HFFc6 (cell line): ENCODE measurements around the gene ZNF146. TPM values are rescaled to one million over a fixed set of nuclear protein-coding genes. Genes with fewer than 3 reads are reported as not detected.
"Not testable (repeated sequence)": the region's sequence is repeated elsewhere in the genome, so short reads cannot be mapped to it uniquely, and the experiment has no call there.

Experiments
- DNase-seq: peaks from one replicate; pipeline ENCODE4 v3.0.0-alpha.2; 2018
- H3K27ac Mint-ChIP-seq: 2 replicates; pipeline ENCODE4 v1.8.0; 2020; ENCODE audit warnings: mild to moderate bottlenecking, mixed read lengths
- H3K27me3 Mint-ChIP-seq: 2 replicates; pipeline ENCODE4 v1.8.0; 2021; ENCODE audit warnings: mild to moderate bottlenecking, moderate library complexity, mixed read lengths; ENCODE audit not compliant: insufficient read depth
- H3K36me3 Mint-ChIP-seq: 2 replicates; pipeline ENCODE4 v1.8.0; 2021; ENCODE audit warnings: low read depth, mixed read lengths
- H3K4me1 Mint-ChIP-seq: 2 replicates; pipeline ENCODE4 v1.8.0; 2020; ENCODE audit warnings: low read depth, mixed read lengths
- H3K4me3 Mint-ChIP-seq: 2 replicates; pipeline ENCODE4 v1.8.0; 2020; ENCODE audit warnings: mild to moderate bottlenecking, moderate library complexity, mixed read lengths
- H3K9me3 Mint-ChIP-seq: 2 replicates; pipeline ENCODE4 v1.8.0; 2020; ENCODE audit warnings: mild to moderate bottlenecking, mixed read lengths
- total RNA-seq, 6 experiments: library from RNA; stranded (reverse); fragmentation: NEBNext Ultra II Directional; extraction: Animal tissue kit (Norgen Biotek cat#: 25700); gene quantifications; 2 replicates in 1 of 6; 3 replicates in 5 of 6; pipeline ENCODE4 v1.2.3, GENCODE V29; 2021
- TF ChIP-seq, protein P1 (sequence below): fragments of 200-600 bp; sonication (generic); IDR thresholded peaks from 2 replicates; pipeline ENCODE4 v1.5.0; 2021; ENCODE audit warnings: antibody characterized with exemption, mild to moderate bottlenecking

ZNF146 gene
- total RNA-seq, 6 experiments from 2014 or later = 49.7 to 58.2 (median 56.6) TPM

DNA sequence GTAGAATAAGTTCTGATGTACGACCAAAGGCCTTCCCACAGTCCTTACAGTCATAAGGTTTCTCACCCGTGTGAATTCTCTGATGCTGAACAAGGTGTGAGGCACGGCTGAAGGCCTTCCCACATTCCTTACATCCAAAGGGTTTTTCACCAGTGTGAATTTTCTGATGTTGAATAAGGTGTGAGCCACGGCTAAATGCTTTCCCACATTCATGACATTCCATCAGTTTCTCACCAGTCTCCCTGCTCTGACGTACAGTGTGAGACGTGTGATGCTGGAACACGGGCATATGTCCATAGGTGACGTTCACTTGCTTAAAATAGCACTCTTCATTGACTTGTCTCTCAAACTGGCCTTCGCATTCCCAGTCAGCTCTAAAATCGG is 31.7 kb upstream of the ZNF146 start:
- peaks cover 14% of the 10 kb centered on the region for H3K9me3 Mint-ChIP-seq
- DNase-seq = no peak
- H3K4me1 Mint-ChIP-seq = no peaks in the 10 kb centered on the region; the same call in 1 of the 2 replicates
- H3K4me3 Mint-ChIP-seq = no peak overlapping the region
- H3K36me3 Mint-ChIP-seq = peaks cover 20% of the 10 kb centered on the region
- TF ChIP-seq, protein P1, sequence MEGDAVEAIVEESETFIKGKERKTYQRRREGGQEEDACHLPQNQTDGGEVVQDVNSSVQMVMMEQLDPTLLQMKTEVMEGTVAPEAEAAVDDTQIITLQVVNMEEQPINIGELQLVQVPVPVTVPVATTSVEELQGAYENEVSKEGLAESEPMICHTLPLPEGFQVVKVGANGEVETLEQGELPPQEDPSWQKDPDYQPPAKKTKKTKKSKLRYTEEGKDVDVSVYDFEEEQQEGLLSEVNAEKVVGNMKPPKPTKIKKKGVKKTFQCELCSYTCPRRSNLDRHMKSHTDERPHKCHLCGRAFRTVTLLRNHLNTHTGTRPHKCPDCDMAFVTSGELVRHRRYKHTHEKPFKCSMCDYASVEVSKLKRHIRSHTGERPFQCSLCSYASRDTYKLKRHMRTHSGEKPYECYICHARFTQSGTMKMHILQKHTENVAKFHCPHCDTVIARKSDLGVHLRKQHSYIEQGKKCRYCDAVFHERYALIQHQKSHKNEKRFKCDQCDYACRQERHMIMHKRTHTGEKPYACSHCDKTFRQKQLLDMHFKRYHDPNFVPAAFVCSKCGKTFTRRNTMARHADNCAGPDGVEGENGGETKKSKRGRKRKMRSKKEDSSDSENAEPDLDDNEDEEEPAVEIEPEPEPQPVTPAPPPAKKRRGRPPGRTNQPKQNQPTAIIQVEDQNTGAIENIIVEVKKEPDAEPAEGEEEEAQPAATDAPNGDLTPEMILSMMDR = no peak
- H3K27ac Mint-ChIP-seq = no peak overlapping the region
- no peaks in the 10 kb centered on the region for H3K27me3 Mint-ChIP-seq

DNA sequence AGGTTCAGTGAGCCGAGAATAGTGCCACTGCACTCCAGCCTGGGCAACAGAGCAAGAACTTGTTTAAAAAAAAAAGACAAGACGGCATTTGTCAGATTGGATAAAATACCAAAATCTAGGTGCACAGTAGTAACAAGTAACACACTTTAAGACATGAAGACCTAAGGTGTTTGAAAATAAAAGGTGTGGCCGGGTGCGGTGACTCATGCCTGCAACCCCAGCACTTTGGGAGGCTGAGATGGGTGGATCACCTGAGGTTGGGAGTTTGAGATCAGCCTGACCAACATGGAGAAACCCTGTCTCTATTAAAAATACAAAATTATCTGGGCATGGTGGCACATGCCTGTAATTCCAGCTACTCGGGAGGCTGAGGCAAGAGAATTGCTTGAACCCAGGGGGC is 28.2 kb upstream of the ZNF146 start:
- not testable (repeated sequence) for H3K27me3 Mint-ChIP-seq, H3K27ac Mint-ChIP-seq, DNase-seq, H3K4me3 Mint-ChIP-seq, H3K4me1 Mint-ChIP-seq
- H3K9me3 Mint-ChIP-seq = peaks cover 14% of the 10 kb centered on the region
- peaks cover 25% of the 10 kb centered on the region for H3K36me3 Mint-ChIP-seq

DNA sequence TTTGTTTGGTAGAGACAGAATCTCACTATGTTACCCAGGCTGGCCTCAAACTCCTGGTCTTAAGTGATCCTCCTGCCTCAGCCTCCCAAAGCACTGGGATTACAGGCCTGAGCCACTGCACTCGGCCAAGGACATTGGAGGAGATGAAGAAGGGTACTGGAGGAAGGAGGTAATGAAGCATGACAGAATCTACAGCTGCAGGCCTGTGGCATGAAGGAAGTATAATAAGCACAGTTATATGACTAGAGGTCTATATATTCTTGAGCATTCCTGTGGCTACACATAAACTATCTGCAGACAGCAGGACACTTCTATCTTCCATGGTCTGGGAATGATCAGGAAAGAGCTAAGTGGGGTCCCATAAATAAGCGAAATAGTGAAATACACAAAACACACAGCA is 18.7 kb upstream of the ZNF146 start:
- H3K4me1 Mint-ChIP-seq = no peaks in the 10 kb centered on the region
- H3K27ac Mint-ChIP-seq = no peak overlapping the region
- H3K36me3 Mint-ChIP-seq = peaks cover 10% of the 10 kb centered on the region; the same call in 1 of the 2 replicates
- no peaks in the 10 kb centered on the region; the same call in none of the 2 replicates for H3K27me3 Mint-ChIP-seq
- no peaks in the 10 kb centered on the region for H3K9me3 Mint-ChIP-seq
- H3K4me3 Mint-ChIP-seq = no peak overlapping the region
- DNase-seq = no peak
- TF ChIP-seq, protein P1 = no peak

DNA sequence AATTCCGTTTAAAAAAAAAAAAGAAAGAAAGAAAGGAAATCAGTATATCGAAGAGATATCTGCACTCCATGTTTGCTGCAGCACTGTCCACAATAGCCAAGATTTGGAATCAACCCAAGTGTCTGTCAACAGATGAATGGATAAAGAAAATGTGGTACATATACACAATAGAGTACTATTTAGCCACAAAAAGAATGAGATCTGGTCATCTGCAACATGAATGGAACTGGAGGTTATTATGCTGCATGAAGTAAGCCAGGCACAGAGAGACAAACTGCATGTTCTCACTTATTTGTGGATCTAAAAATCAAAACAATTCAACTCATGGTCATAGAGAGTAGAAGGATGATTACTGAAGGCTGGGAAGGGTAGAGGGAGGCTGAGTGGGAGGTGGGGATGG is 16.8 kb upstream of the ZNF146 start:
- no peak overlapping the region for H3K27ac Mint-ChIP-seq
- H3K27me3 Mint-ChIP-seq = no peaks in the 10 kb centered on the region; the same call in none of the 2 replicates
- TF ChIP-seq, protein P1 = no peak
- no peaks in the 10 kb centered on the region for H3K4me1 Mint-ChIP-seq
- peaks cover 5% of the 10 kb centered on the region; the same call in 1 of the 2 replicates for H3K36me3 Mint-ChIP-seq
- no peaks in the 10 kb centered on the region for H3K9me3 Mint-ChIP-seq
- H3K4me3 Mint-ChIP-seq = no peak overlapping the region
- no peak for DNase-seq

DNA sequence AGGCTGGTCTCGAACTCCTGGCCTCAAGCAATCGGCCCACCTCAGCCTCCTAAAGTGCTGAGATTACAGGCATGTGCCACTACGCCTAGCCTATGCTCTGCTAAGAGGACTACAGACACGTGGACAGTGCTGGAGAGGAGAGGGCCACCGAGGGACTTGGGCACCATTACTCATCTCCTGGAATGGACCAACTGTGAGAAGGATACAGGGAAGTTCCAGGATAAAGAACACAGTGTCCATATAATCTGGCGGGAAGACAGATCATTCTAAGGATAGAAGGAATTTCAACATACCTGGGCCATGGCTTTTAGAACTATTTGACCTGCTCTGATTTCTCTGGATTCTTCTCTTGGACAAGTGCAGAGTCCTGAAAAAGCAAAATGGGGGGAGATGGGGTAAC is 13.2 kb upstream of the ZNF146 start:
- peaks cover 5% of the 10 kb centered on the region; the same call in 1 of the 2 replicates for H3K36me3 Mint-ChIP-seq

DNA sequence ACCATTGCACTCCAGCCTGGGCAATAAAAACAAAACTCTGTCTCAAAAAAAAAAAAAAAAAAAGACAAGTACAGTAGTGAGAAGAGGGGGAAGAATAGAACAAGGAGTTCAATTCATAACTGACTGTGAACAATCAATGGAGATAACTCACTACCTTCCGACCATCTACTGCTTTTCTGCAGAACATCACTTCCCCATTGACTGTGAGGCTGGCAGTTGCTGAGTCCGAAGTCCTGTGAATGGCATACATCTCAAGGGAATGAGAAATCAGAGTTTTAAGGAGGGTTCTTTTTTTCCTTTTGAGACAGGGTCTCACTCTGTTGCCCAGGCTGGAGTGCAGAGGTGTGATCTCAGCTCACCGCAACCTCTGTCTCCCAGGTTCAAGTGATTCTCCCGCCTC is 11.6 kb upstream of the ZNF146 start:
- H3K27me3 Mint-ChIP-seq = no peaks in the 10 kb centered on the region
- H3K27ac Mint-ChIP-seq = no peak overlapping the region
- TF ChIP-seq, protein P1 = no peak
- H3K4me3 Mint-ChIP-seq = no peak overlapping the region
- no peak for DNase-seq
- no peaks in the 10 kb centered on the region for H3K4me1 Mint-ChIP-seq
- no peaks in the 10 kb centered on the region for H3K9me3 Mint-ChIP-seq
- H3K36me3 Mint-ChIP-seq = peaks cover 1% of the 10 kb centered on the region; the same call in 1 of the 2 replicates

More for the DNA sequence above, 13.2 kb upstream of the ZNF146 start:
- no peak for DNase-seq
- Mint-ChIP-seq H3K4me3 (no peak overlapping the region), H3K27ac (no peak overlapping the region), H3K27me3 (no peaks in the 10 kb centered on the region; the same call in 1 of the 2 replicates), H3K9me3 (no peaks in the 10 kb centered on the region), H3K4me1 (no peaks in the 10 kb centered on the region)
- TF ChIP-seq, protein P1 = no peak
